ENCODE results near the gene POU2F2.

DNA sequence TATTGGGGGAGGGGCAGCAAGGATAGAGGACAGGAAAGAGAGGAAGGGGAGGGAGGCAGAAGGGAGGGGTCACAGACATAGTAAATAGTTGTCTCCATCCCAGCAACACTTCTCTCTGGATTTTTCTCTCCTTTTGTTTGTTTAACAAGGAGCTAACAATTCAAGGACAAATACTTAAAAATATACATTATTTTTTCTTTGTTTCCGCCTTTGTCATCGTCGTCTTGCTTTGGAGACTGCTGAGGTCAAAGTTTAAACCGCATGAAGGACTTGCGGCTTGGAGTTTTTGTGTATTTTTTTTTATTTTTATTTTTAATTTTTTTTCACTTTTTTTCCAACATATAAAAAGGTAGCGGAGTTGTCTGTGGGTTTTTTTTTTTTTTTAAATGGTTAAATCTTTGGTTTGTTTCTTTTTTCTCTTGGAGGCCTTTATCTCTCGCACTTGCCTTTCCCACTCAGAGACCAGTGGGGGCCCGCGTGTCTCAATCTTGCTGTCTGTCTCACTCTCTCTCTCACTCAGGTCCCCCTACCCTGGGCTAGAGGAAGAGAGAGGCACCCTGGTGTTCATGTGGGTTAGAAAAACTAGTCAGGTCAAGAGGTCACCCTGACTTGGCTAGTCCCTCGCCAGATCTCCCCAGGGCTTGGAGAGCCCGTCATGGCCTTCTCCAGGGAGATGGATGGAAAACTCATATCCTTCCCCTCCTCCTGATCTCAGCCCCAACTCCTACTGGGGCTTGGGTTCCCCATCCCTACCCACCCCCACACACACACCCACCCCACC is 45.3 kb downstream of the POU2F2 start:
- no peak for TF ChIP-seq NR2C2 (CRISPR knock-in tag; IDR thresholded peaks at IDR 0.05)
- TF ChIP-seq NR2C2 (tag; IDR thresholded peaks at IDR 0.05): peak; percentile 54; the same call in 1 of the 2 replicates
- TF ChIP-seq REST (IDR thresholded peaks at IDR 0.05; ENCODE audit: borderline replicate concordance): no peak
- no peak for TF ChIP-seq REST (CRISPR knock-in tag; IDR thresholded peaks at IDR 0.05; ENCODE audit: low read depth)
- no peak for TF ChIP-seq FOXJ3 (CRISPR knock-in tag; IDR thresholded peaks at IDR 0.05)
- no peak for TF ChIP-seq U2AF1 (optimal IDR thresholded peaks at IDR 0.05; ENCODE audit: low read depth, low read length)
- TF ChIP-seq, protein P1, sequence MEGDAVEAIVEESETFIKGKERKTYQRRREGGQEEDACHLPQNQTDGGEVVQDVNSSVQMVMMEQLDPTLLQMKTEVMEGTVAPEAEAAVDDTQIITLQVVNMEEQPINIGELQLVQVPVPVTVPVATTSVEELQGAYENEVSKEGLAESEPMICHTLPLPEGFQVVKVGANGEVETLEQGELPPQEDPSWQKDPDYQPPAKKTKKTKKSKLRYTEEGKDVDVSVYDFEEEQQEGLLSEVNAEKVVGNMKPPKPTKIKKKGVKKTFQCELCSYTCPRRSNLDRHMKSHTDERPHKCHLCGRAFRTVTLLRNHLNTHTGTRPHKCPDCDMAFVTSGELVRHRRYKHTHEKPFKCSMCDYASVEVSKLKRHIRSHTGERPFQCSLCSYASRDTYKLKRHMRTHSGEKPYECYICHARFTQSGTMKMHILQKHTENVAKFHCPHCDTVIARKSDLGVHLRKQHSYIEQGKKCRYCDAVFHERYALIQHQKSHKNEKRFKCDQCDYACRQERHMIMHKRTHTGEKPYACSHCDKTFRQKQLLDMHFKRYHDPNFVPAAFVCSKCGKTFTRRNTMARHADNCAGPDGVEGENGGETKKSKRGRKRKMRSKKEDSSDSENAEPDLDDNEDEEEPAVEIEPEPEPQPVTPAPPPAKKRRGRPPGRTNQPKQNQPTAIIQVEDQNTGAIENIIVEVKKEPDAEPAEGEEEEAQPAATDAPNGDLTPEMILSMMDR (IDR thresholded peaks at IDR 0.05 in 2 of 3, conservative IDR thresholded peaks at IDR 0.05 in 1 of 3; ENCODE audit: insufficient read depth in 2 of 3, low read depth in 1 of 3, low read length in 3 of 3): no peak
- TF ChIP-seq SNRNP70 (optimal IDR thresholded peaks at IDR 0.05; ENCODE audit: low read depth, low read length): no peak
- no peak for TF ChIP-seq RAD21 (CRISPR knock-in tag; conservative IDR thresholded peaks at IDR 0.05 in 1 of 2, IDR thresholded peaks at IDR 0.05 in 1 of 2)

All from K562 (cell line).